Mucosa of descending colon (tissue), 3 donors: ENCODE measurements around the gene CFTR. TPM values are rescaled to one million over a fixed set of nuclear protein-coding genes. Genes with fewer than 3 reads are reported as not detected.

Experiments used
- ATAC-seq: fragments of 200-7000 bp; cut with Tn5 transposase; one replicate; pipeline ENCODE4 v1.9.1; 2020; ENCODE audit warnings: mild to moderate bottlenecking, moderate library complexity
- DNase-seq, 3 donors: peaks; one replicate each; pipeline ENCODE4 v3.0.0-alpha.2; 2020
- H3K36me3 ChIP-seq: fragments of 200-600 bp; one replicate; pipeline ENCODE4 v1.8.0; 2021; ENCODE audit warnings: low read depth, mild to moderate bottlenecking
- H3K4me1 ChIP-seq: fragments of 200-600 bp; one replicate; pipeline ENCODE4 v1.8.0; 2021; ENCODE audit warnings: low read depth, mild to moderate bottlenecking
- H3K4me3 ChIP-seq: fragments of 200-600 bp; one replicate; pipeline ENCODE4 v1.8.0; 2021; ENCODE audit warnings: mild to moderate bottlenecking
- H3K9me3 ChIP-seq: fragments of 200-600 bp; one replicate; pipeline ENCODE4 v1.8.0; 2021; ENCODE audit warnings: mild to moderate bottlenecking
- intact Hi-C, 2 donors: fragments of 100-400 bp; cut with DNase I in 1 of 2; cut with micrococcal nuclease in 1 of 2; formaldehyde crosslinking; loops; one replicate each; pipeline versions ENCODE4 v1.11.0 to v1.11.1; 2022; cut with DNase I, micrococcal nuclease
- total RNA-seq, 3 donors: library from RNA; stranded (reverse); fragmentation: NEBNext Ultra II Directional in 2 of 3; extraction: Animal tissue kit (Norgen Biotek cat#: 25700) in 2 of 3; gene quantifications; one replicate each; pipeline versions ENCODE4 v1.2.1 to v1.2.4, GENCODE V29; 2021 to 2023
- TF ChIP-seq, protein P1 (sequence below): fragments of 200-600 bp; IDR thresholded peaks from one replicate; pipeline ENCODE4 v1.8.0; 2022; ENCODE audit warnings: antibody characterized with exemption, mild to moderate bottlenecking
- donor health status: DM: no; HTN: no; CAD: no; lungs with moderate emphysema.
- donor health status: DM: no; HTN: no; CAD: no.
- donor health status: DM: no; HTN: yes; CAD: no.

Gene CFTR
- total RNA-seq, 3 donors from 2014 or later: 85.9 to 176 (median 94.9) TPM

DNA sequence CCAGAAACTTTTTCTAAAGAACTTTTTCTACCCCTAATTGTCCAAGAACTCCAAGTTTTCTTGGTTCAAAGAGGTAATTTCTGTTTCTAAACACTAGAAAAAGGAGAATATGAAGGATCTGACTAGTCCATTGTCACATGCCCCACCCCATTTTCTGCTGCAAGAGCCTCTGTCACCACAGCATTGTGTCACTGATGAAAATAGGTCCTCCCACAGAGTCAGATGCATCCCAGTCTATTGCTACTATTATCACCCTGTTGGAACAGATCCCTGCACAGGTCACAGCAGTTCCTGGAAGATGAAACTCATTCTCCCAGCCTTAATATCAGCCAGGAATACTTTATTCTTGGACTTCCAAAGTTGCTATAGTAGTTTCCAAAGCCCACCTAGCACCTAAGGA lies 7.5 kb upstream of the CFTR start:
- no peaks in the 10 kb centered on the region for H3K4me1 ChIP-seq
- no peaks in the 10 kb centered on the region for H3K36me3 ChIP-seq
- TF ChIP-seq, protein P1, sequence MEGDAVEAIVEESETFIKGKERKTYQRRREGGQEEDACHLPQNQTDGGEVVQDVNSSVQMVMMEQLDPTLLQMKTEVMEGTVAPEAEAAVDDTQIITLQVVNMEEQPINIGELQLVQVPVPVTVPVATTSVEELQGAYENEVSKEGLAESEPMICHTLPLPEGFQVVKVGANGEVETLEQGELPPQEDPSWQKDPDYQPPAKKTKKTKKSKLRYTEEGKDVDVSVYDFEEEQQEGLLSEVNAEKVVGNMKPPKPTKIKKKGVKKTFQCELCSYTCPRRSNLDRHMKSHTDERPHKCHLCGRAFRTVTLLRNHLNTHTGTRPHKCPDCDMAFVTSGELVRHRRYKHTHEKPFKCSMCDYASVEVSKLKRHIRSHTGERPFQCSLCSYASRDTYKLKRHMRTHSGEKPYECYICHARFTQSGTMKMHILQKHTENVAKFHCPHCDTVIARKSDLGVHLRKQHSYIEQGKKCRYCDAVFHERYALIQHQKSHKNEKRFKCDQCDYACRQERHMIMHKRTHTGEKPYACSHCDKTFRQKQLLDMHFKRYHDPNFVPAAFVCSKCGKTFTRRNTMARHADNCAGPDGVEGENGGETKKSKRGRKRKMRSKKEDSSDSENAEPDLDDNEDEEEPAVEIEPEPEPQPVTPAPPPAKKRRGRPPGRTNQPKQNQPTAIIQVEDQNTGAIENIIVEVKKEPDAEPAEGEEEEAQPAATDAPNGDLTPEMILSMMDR: no peak
- intact Hi-C loops: no loop called here
- H3K4me3 ChIP-seq: no peak overlapping the region
- ATAC-seq (peak; percentile 32), DNase-seq (no peak)
- H3K9me3 ChIP-seq: no peaks in the 10 kb centered on the region

DNA sequence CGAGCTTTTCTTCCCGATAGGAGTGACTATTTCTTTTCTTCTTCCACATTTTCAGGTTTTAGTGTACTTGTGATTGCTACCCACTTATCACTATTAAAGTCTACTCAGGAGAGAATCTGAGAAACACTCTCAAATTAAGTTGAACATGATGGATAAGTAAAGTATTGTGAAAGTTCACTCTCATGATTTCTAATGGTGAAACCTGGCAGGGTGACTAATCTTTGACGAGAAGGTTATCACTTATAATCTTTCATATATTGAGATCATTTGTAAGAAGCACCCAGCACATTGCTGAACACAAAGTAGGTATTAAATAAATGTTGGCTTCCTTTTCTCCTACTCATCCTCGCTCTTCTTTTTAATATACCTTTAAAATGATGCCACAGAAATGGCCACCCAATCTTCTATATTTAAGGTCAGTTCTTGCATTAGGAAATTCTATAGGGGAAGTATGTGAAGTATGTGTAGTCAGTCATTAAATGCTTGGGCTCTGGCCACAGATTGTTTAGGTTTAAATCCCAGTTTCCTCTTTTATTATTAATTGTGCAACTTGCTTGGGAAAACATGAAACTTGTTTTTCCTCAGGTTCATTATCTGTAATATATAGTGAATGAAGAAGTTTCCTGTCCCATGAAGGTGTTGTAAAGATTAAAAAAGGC lies 3.1 kb upstream of the CFTR start:
- ATAC-seq: no peak
- H3K4me3 ChIP-seq: no peak overlapping the region
- H3K4me1 ChIP-seq: no peaks in the 10 kb centered on the region
- TF ChIP-seq, protein P1: no peak
- no peak for DNase-seq
- H3K36me3 ChIP-seq: no peaks in the 10 kb centered on the region
- no peaks in the 10 kb centered on the region for H3K9me3 ChIP-seq
- intact Hi-C loops: no loop called here

DNA sequence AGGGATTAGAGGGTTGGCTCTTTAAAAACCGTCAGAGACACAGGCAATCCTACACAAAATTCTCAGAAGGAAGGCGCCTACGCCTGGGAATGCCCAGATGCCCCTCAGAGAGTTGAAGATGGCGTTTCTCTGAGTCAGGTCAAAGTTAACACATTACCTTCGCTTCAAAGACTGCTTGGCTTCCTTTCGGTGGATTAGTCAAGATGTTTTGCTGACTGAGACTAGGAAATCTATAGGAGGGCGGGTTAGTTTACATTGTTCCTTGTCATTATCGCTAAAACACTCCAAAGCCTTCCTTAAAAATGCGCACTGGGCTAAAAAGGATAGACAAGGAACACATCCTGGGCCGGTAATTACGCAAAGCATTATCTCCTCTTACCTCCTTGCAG lies 995 bp upstream of the CFTR start:
- no peaks in the 10 kb centered on the region for H3K4me1 ChIP-seq
- H3K4me3 ChIP-seq: peak overlapping the region; percentile 10
- DNase-seq: peak in 2 of 3 donors; percentile 27 to 36
- TF ChIP-seq, protein P1: no peak
- intact Hi-C loops: no loop called here
- H3K36me3 ChIP-seq: no peaks in the 10 kb centered on the region
- H3K9me3 ChIP-seq: no peaks in the 10 kb centered on the region
- peak; percentile 48 for ATAC-seq

DNA sequence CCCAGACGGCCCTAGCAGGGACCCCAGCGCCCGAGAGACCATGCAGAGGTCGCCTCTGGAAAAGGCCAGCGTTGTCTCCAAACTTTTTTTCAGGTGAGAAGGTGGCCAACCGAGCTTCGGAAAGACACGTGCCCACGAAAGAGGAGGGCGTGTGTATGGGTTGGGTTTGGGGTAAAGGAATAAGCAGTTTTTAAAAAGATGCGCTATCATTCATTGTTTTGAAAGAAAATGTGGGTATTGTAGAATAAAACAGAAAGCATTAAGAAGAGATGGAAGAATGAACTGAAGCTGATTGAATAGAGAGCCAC lies 184 bp downstream of the CFTR start:
- H3K9me3 ChIP-seq: no peaks in the 10 kb centered on the region
- DNase-seq (no peak), ATAC-seq (no peak)
- H3K4me1 ChIP-seq: no peaks in the 10 kb centered on the region
- TF ChIP-seq, protein P1: no peak
- H3K36me3 ChIP-seq: no peaks in the 10 kb centered on the region
- intact Hi-C loops: no loop called here
- H3K4me3 ChIP-seq: peak overlapping the region; percentile 10

DNA sequence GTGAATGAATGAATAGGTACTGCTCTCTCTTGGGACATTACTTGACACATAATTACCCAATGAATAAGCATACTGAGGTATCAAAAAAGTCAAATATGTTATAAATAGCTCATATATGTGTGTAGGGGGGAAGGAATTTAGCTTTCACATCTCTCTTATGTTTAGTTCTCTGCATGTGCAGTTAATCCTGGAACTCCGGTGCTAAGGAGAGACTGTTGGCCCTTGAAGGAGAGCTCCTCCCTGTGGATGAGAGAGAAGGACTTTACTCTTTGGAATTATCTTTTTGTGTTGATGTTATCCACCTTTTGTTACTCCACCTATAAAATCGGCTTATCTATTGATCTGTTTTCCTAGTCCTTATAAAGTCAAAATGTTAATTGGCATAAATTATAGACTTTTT lies 1.2 kb downstream of the CFTR start:
- peak overlapping the region; percentile 10 for H3K4me3 ChIP-seq
- H3K9me3 ChIP-seq: no peaks in the 10 kb centered on the region
- DNase-seq (peak in 1 of 3 donors; percentile 47), ATAC-seq (peak; percentile 59)
- intact Hi-C loops: no loop called here
- TF ChIP-seq, protein P1: no peak
- H3K4me1 ChIP-seq: no peaks in the 10 kb centered on the region
- no peaks in the 10 kb centered on the region for H3K36me3 ChIP-seq
